MM.1S (cell line): ENCODE data around the gene DCUN1D5.

Experiments used
- DNase-seq: peaks from one replicate; pipeline ENCODE4 v3.0.0-alpha.2; 2015
- H2AFZ ChIP-seq: fragments of 300-600 bp; sonication (generic); 2 replicates; pipeline ENCODE4 v1.6.0; 2016; ENCODE audit warnings: antibody characterized with exemption, low read length
- H3F3A ChIP-seq: fragments of 300-600 bp; sonication (generic); 2 replicates; pipeline ENCODE4 v1.6.1; 2016; ENCODE audit warnings: mild to moderate bottlenecking, antibody characterized with exemption, low read length, moderate library complexity, mixed read lengths; ENCODE audit not compliant: insufficient read depth
- H3K27ac ChIP-seq: fragments of 300-600 bp; sonication (generic); 2 replicates; pipeline ENCODE4 v1.5.1; 2016; ENCODE audit warnings: mild to moderate bottlenecking, low read length
- H3K27me3 ChIP-seq: fragments of 300-600 bp; sonication (generic); replicated peaks from 2 replicates; pipeline ENCODE4 v1.6.0; 2016; ENCODE audit warnings: low read length; ENCODE audit not compliant: insufficient read depth
- H3K36me3 ChIP-seq: fragments of 300-600 bp; sonication (generic); replicated peaks from 2 replicates; pipeline ENCODE4 v1.6.1; 2016; ENCODE audit warnings: mild to moderate bottlenecking, low read length, mixed read lengths; ENCODE audit not compliant: insufficient read depth
- H3K4me1 ChIP-seq: fragments of 300-600 bp; sonication (generic); 2 replicates; pipeline ENCODE4 v1.6.1; 2016; ENCODE audit warnings: low read length, mixed read lengths
- H3K4me2 ChIP-seq: fragments of 300-600 bp; sonication (generic); 2 replicates; pipeline ENCODE4 v1.6.0; 2016; ENCODE audit warnings: low read depth, low read length
- H3K4me3 ChIP-seq: fragments of 300-600 bp; sonication (generic); 2 replicates; pipeline ENCODE4 v1.5.1; 2016; ENCODE audit warnings: low read length, mixed read lengths
- H3K79me2 ChIP-seq: fragments of 300-600 bp; sonication (generic); 2 replicates; pipeline ENCODE4 v1.6.1; 2016; ENCODE audit warnings: mixed run types, low read length, mixed read lengths
- H3K9ac ChIP-seq: fragments of 300-600 bp; sonication (generic); 2 replicates; pipeline ENCODE4 v1.6.1; 2016; ENCODE audit warnings: low read length, mixed read lengths
- H3K9me2 ChIP-seq: fragments of 300-600 bp; sonication (generic); replicated peaks from 2 replicates; pipeline ENCODE4 v1.6.1; 2016; ENCODE audit warnings: mild to moderate bottlenecking, low read length, mixed read lengths; ENCODE audit not compliant: insufficient read depth
- H3K9me3 ChIP-seq: fragments of 300-600 bp; sonication (generic); replicated peaks from 2 replicates; pipeline ENCODE4 v1.6.1; 2016; ENCODE audit warnings: mild to moderate bottlenecking, low read length, mixed read lengths; ENCODE audit not compliant: insufficient read depth
- H4K20me1 ChIP-seq: fragments of 300-600 bp; sonication (generic); 2 replicates; pipeline ENCODE4 v1.6.1; 2016; ENCODE audit warnings: mild to moderate bottlenecking, low read length, moderate library complexity, mixed read lengths; ENCODE audit not compliant: insufficient read depth
- CTCF ChIP-seq: fragments of 300-600 bp; sonication (generic); IDR thresholded peaks from 2 replicates; pipeline ENCODE4 v1.5.1; 2016; ENCODE audit warnings: antibody characterized with exemption, low read length, mixed read lengths
- EZH2 ChIP-seq: fragments of 300-600 bp; sonication (generic); optimal IDR thresholded peaks from 2 replicates; pipeline ENCODE3; 2017; ENCODE audit warnings: low read depth, mild to moderate bottlenecking, antibody characterized with exemption, low read length, mixed read lengths
- EZH2phosphoT487 ChIP-seq: fragments of 300-600 bp; sonication (generic); IDR thresholded peaks from 2 replicates; pipeline ENCODE4 v1.6.1; 2018; ENCODE audit warnings: antibody characterized with exemption, low read length

The DCUN1D5 gene

GRCh38 chr11:103069367-103069766 is 22.6 kb downstream of the DCUN1D5 start:
- Histone ChIP-seq H3K4me1 (peaks cover 33% of the 10 kb centered on the region), H3K4me3 (no peak overlapping the region), H3K79me2 (peaks cover 43% of the 10 kb centered on the region), H2AFZ (no peak overlapping the region), H4K20me1 (no peaks in the 10 kb centered on the region), H3K9me3 (no peaks in the 10 kb centered on the region), H3K9me2 (no peaks in the 10 kb centered on the region), H3K4me2 (peak overlapping the region; percentile 39; the same call in 1 of the 2 replicates), H3F3A (no peaks in the 10 kb centered on the region; the same call in 1 of the 2 replicates), H3K27ac (no peak overlapping the region), H3K36me3 (peaks cover 10% of the 10 kb centered on the region), H3K9ac (no peak overlapping the region), H3K27me3 (no peaks in the 10 kb centered on the region)
- TF ChIP-seq EZH2 (no peak), CTCF (no peak), EZH2phosphoT487 (no peak)
- no peak for DNase-seq

DNA sequence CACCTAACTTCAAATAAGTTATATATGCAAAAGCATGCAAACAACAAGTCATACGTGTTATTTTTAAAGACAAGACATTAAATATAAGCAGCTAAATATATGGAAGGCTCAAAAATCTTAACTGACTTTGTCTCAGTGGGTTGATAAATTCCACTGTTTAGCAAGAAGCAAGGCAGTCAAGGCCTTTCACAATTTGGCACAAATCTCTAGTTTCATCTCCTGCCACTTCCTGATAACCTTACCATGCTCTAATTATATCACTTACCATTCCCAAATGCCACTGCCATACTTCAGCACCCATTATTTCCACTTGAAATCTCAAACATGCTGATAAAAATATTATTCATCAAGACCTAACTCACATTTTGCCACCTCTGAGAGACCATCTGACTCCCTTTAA is 24.8 kb downstream of the DCUN1D5 start:
- H2AFZ ChIP-seq: no peak overlapping the region
- H3F3A ChIP-seq: no peaks in the 10 kb centered on the region
- no peaks in the 10 kb centered on the region for H3K9me2 ChIP-seq
- H3K27me3 ChIP-seq: no peaks in the 10 kb centered on the region
- no peaks in the 10 kb centered on the region for H4K20me1 ChIP-seq
- no peak overlapping the region for H3K27ac ChIP-seq
- H3K9ac ChIP-seq: no peak overlapping the region
- no peak for TF ChIP-seq EZH2
- no peak for TF ChIP-seq EZH2phosphoT487
- no peak for TF ChIP-seq CTCF
- H3K4me1 ChIP-seq: peaks cover 33% of the 10 kb centered on the region
- H3K9me3 ChIP-seq: no peaks in the 10 kb centered on the region
- H3K4me2 ChIP-seq: 0 out of 2 replicates have a peak overlapping the region, but pooled peaks have one; percentile 7
- H3K4me3 ChIP-seq: no peak overlapping the region
- DNase-seq: no peak
- H3K36me3 ChIP-seq: peaks cover 10% of the 10 kb centered on the region
- H3K79me2 ChIP-seq: peaks cover 43% of the 10 kb centered on the region

DNA sequence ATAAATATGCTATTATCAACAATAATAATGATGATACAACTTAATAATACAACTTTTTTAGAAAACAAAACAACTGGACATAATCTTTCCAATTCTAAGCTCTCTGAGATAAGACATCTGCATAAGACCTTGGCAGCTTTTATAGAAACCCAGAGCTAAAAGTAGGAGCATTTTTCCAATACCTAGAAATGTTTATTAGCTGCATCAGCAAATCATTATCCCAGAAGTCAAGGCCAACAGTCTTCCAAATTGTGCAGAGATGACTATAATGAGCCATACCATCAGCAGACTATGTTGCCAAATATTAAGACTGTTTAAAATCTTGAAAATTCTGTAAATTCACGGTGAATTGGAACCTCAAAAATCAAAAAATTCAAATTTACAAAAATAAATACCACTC is 30.3 kb downstream of the DCUN1D5 start:
- H4K20me1 ChIP-seq: no peaks in the 10 kb centered on the region
- no peak overlapping the region for H3K9ac ChIP-seq
- H3K79me2 ChIP-seq: peaks cover 6% of the 10 kb centered on the region; the same call in 1 of the 2 replicates
- H3K9me3 ChIP-seq: no peaks in the 10 kb centered on the region
- H3K4me3 ChIP-seq: no peak overlapping the region
- H3K4me2 ChIP-seq: no peak overlapping the region
- no peaks in the 10 kb centered on the region for H3F3A ChIP-seq
- H2AFZ ChIP-seq: no peak overlapping the region
- TF ChIP-seq CTCF: no peak
- no peak for TF ChIP-seq EZH2phosphoT487
- no peak for TF ChIP-seq EZH2
- peaks cover 18% of the 10 kb centered on the region for H3K36me3 ChIP-seq
- no peaks in the 10 kb centered on the region for H3K9me2 ChIP-seq
- peaks cover 1% of the 10 kb centered on the region for H3K4me1 ChIP-seq
- no peak overlapping the region for H3K27ac ChIP-seq
- no peaks in the 10 kb centered on the region for H3K27me3 ChIP-seq
- DNase-seq: no peak
